HG02759 (cell line): ENCODE data around the gene LHX5.
"Not testable (repeated sequence)": the region's sequence is repeated elsewhere in the genome, so short reads cannot be mapped to it uniquely, and the experiment has no call there.

Source experiments
- ATAC-seq: cut with Tn5 transposase; IDR thresholded peaks from one replicate; pipeline ENCODE4 v1.9.1; 2021; ENCODE audit warnings: mild to moderate bottlenecking, moderate library complexity; ENCODE audit not compliant: unreplicated experiment

Gene LHX5

GRCh38 chr12:113471619-113472171, at the start of gene LHX5:
Gene LHX5 (minus strand): TSS chr12:113471871. CDS start chr12:113471498, 373 bp downstream.
- ATAC-seq: no peak

GRCh38 chr12:113519464-113520307, 48.0 kb upstream of the LHX5 start:
- ATAC-seq: no peak

- ATAC-seq: no peak
Observed at GRCh38 chr12:113515082-113515856, 43.6 kb upstream of the LHX5 start.

- ATAC-seq: no peak
Observed at GRCh38 chr12:113514602-113515001, 42.9 kb upstream of the LHX5 start.

GRCh38 chr12:113512568-113512967, 40.9 kb upstream of the LHX5 start:
- no peak for ATAC-seq

GRCh38 chr12:113506867-113507266, 35.2 kb upstream of the LHX5 start:
- no peak for ATAC-seq

- ATAC-seq: no peak
Observed at GRCh38 chr12:113505941-113506340, 34.3 kb upstream of the LHX5 start.

- ATAC-seq: no peak
Observed at GRCh38 chr12:113504917-113505316, 33.2 kb upstream of the LHX5 start.

GRCh38 chr12:113500782-113501311, 29.2 kb upstream of the LHX5 start:
- no peak for ATAC-seq

GRCh38 chr12:113500306-113500675, 28.6 kb upstream of the LHX5 start:
- ATAC-seq: no peak

- ATAC-seq: no peak
Observed at GRCh38 chr12:113498490-113498889, 26.8 kb upstream of the LHX5 start.

- no peak for ATAC-seq
Observed at GRCh38 chr12:113497693-113498092, 26.0 kb upstream of the LHX5 start.

GRCh38 chr12:113495941-113496340, 24.3 kb upstream of the LHX5 start:
- not testable (repeated sequence) for ATAC-seq

- ATAC-seq: no peak
Observed at GRCh38 chr12:113488322-113488721, 16.7 kb upstream of the LHX5 start.

GRCh38 chr12:113486722-113487121, 15.1 kb upstream of the LHX5 start:
- ATAC-seq: no peak

- ATAC-seq: no peak
Observed at GRCh38 chr12:113485330-113485729, 13.7 kb upstream of the LHX5 start.

- ATAC-seq: no peak
Observed at GRCh38 chr12:113482334-113482733, 10.7 kb upstream of the LHX5 start.

GRCh38 chr12:113480336-113480971, 8.8 kb upstream of the LHX5 start:
- no peak for ATAC-seq

GRCh38 chr12:113479590-113480335, 8.1 kb upstream of the LHX5 start:
- ATAC-seq: no peak

GRCh38 chr12:113479216-113479589, 7.5 kb upstream of the LHX5 start:
- no peak for ATAC-seq
